Caco-2 (cell line): ENCODE measurements around the gene TSHR. TPM values are rescaled to one million over a fixed set of nuclear protein-coding genes. Genes with fewer than 3 reads are reported as not detected.

Experiments used
- BruUV-seq: library from RNA; stranded (reverse); fragments of 400-500 nt; replicated peaks from 2 replicates; lab custom pipeline; 2021; lab: Mats Ljungman, UMichigan
- CTCF ChIA-PET: fragments of 300-600 bp; sonication (Branson Sonifier 250); formaldehyde crosslinking; loops from one replicate; lab custom pipeline; 2022; ENCODE audit warnings: antibody characterized with exemption; lab: Charles Lee
- POLR2A ChIA-PET: fragments of 300-600 bp; sonication (Branson Sonifier 250); formaldehyde crosslinking; loops from one replicate; lab custom pipeline; 2022; ENCODE audit warnings: antibody characterized with exemption; lab: Charles Lee
- DNase-seq, 2 experiments: peaks; one replicate each; pipeline versions ENCODE4 v3.0.0 to v3.0.0-alpha.2; 2020 to 2022
- H3K27me3 ChIP-seq: replicated peaks from 2 replicates; pipeline ENCODE4 v1.6.0; 2011; ENCODE audit warnings: low read length; ENCODE audit not compliant: control insufficient read depth, insufficient read depth
- H3K36me3 ChIP-seq: 2 replicates; pipeline ENCODE4 v1.5.1; 2011; ENCODE audit warnings: low read length; ENCODE audit not compliant: control insufficient read depth, insufficient read depth
- H3K4me1 ChIP-seq: fragments of 250-450 bp; sonication (Bioruptor Pico); 2 replicates; pipeline ENCODE4 v1.5.1; 2020; ENCODE audit warnings: mild to moderate bottlenecking
- H3K4me3 ChIP-seq: 2 replicates; pipeline ENCODE4 v1.5.1; 2011; ENCODE audit warnings: low read depth, mild to moderate bottlenecking, control low read depth, low read length
- H3K9me3 ChIP-seq: fragments of 250-450 bp; sonication (Bioruptor Pico); 2 replicates; pipeline ENCODE4 v1.5.1; 2020; ENCODE audit warnings: mild to moderate bottlenecking, moderate library complexity
- H3K27ac Mint-ChIP-seq: one replicate; pipeline ENCODE4 v1.8.0; 2022; ENCODE audit warnings: mixed read lengths; ENCODE audit not compliant: unreplicated experiment
- H3K27me3 Mint-ChIP-seq: one replicate; pipeline ENCODE4 v1.8.0; 2022; ENCODE audit warnings: mixed read lengths; ENCODE audit not compliant: insufficient read depth, unreplicated experiment
- H3K36me3 Mint-ChIP-seq: one replicate; pipeline ENCODE4 v1.8.0; 2022; ENCODE audit warnings: mild to moderate bottlenecking, mixed read lengths; ENCODE audit not compliant: insufficient read depth, unreplicated experiment
- H3K4me1 Mint-ChIP-seq: one replicate; pipeline ENCODE4 v1.8.0; 2022; ENCODE audit warnings: low read depth, mixed read lengths; ENCODE audit not compliant: unreplicated experiment
- H3K4me3 Mint-ChIP-seq: one replicate; pipeline ENCODE4 v1.8.0; 2022; ENCODE audit warnings: mild to moderate bottlenecking, moderate library complexity, mixed read lengths; ENCODE audit not compliant: unreplicated experiment
- H3K9me3 Mint-ChIP-seq: one replicate; pipeline ENCODE4 v1.8.0; 2022; ENCODE audit warnings: mixed read lengths; ENCODE audit not compliant: unreplicated experiment
- CTCF ChIP-seq, 2 experiments: fragments of 200-600 bp in 1 of 2; IDR thresholded peaks; 1 replicate in 1 of 2; 2 replicates in 1 of 2; pipeline versions ENCODE4 v1.5.1 to v1.8.0; 2011 to 2022; ENCODE audit warnings: antibody characterized with exemption in 1 of 2, control low read depth in 1 of 2, inconsistent platforms in 1 of 2, low read depth in 1 of 2, low read length in 1 of 2, mild to moderate bottlenecking in 1 of 2, moderate library complexity in 1 of 2; ENCODE audit not compliant: insufficient read depth in 1 of 2, severe bottlenecking in 1 of 2, unreplicated experiment in 1 of 2
- intact Hi-C: fragments of 100-400 bp; cut with micrococcal nuclease; formaldehyde crosslinking; loops from one replicate; pipeline ENCODE4 v1.10.0; 2022; ENCODE audit not compliant: unreplicated experiment
- total RNA-seq: library from RNA; stranded (reverse); gene quantifications from 2 replicates; pipeline ENCODE4 v1.2.3, GENCODE V29; 2022

The TSHR gene
- total RNA-seq, 1 experiment from 2014 or later = not detected

GRCh38 chr14:81144824-81145603 is 189.6 kb downstream of the TSHR start:
- intact Hi-C loops = no loop called here
- Histone ChIP-seq H3K4me3 (no peak overlapping the region), H3K36me3 (no peaks in the 10 kb centered on the region), H3K4me1 (no peaks in the 10 kb centered on the region), H3K27me3 (no peaks in the 10 kb centered on the region), H3K9me3 (no peaks in the 10 kb centered on the region)
- Mint-ChIP-seq H3K4me1 (no peaks in the 10 kb centered on the region), H3K27me3 (no peaks in the 10 kb centered on the region), H3K9me3 (no peaks in the 10 kb centered on the region), H3K27ac (no peak overlapping the region), H3K36me3 (no peaks in the 10 kb centered on the region), H3K4me3 (no peak overlapping the region)
- POLR2A ChIA-PET = no interaction called here
- no peak for DNase-seq
- TF ChIP-seq CTCF (IDR thresholded peaks at IDR 0.05; ENCODE audit: insufficient read depth in 1 of 2, low read depth in 1 of 2, low read length in 1 of 2, severe bottlenecking in 1 of 2, unreplicated experiment in 1 of 2) = no peak
- CTCF ChIA-PET = interaction anchor here (0.7 kb wide), 1 partner anchor 25 kb away, joined by 3 read pairs; no protein-coding TSS in a partner anchor
- no TSS peak for BruUV-seq

- POLR2A ChIA-PET = no interaction called here
Observed at GRCh38 chr14:81147140-81147897, 191.9 kb downstream of the TSHR start.

More at GRCh38 chr14:81147140-81147897, 191.9 kb downstream of the TSHR start:
- CTCF ChIA-PET = no interaction called here
- TF ChIP-seq CTCF (IDR thresholded peaks at IDR 0.05; ENCODE audit: insufficient read depth in 1 of 2, low read depth in 1 of 2, low read length in 1 of 2, severe bottlenecking in 1 of 2, unreplicated experiment in 1 of 2) = no peak
- H3K36me3 ChIP-seq = no peaks in the 10 kb centered on the region
- no peaks in the 10 kb centered on the region for H3K27me3 ChIP-seq
- Mint-ChIP-seq H3K9me3 (no peaks in the 10 kb centered on the region), H3K27me3 (no peaks in the 10 kb centered on the region), H3K36me3 (no peaks in the 10 kb centered on the region), H3K4me3 (no peak overlapping the region), H3K4me1 (no peaks in the 10 kb centered on the region), H3K27ac (no peak overlapping the region)
- H3K4me1 ChIP-seq = no peaks in the 10 kb centered on the region
- no peak overlapping the region for H3K4me3 ChIP-seq
- no peaks in the 10 kb centered on the region for H3K9me3 ChIP-seq
- no peak for DNase-seq
- no TSS peak for BruUV-seq
- intact Hi-C loops = no loop called here
